ENCODE data around the gene FAM170B.

The FAM170B gene

DNA sequence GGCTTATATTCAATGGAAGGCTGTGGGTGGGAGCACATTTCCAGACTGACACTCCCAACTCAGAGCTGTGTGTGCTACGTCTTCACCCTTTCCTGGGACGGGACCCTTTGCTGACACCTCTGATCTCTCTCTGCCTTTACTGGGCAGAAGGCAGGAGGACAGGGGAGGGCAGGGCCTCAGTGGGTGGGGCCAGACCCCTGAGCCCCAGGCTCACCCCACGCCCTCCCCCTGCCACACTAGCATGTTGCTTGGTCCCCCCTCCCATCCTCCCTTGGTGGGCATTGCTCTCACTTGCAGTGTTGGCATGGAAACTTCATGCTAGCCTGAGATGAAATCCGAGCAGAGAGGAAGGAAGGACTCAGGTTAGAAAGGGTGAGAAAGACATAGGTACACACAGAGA is 36.0 kb upstream of the FAM170B start:
- DNase-seq (ENCODE audit: low read depth) = no peak

DNA sequence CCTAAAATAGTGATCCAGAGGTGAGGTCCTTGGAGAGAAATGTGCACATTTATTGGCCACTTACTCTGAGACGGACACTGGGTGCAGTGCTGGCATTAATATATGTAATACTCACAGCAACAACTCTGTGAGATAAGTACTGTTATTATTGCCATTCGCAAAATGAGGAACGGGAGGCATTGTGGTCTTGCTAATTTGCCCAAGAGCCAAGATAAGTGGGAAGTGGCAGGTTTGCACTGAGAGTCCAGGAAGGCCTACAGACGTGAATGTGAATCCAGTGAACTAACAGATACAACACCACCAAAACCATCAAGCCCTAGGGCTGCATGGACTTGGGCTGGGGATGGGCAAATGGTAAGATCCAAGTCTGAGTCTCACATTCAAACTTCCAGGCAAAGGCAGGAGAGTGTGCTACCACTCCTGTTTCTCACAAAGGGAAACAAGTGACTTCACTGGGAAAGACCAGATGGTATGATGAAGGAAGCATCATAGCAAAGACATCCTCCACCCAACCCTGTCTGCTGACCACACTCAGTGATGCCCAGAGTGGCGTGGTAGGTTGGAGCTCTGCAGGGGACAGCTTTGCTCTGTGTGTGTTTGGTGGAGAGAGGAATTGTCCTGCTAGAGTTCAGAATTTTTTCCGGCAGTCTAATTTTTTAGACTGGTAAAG is 35.1 kb upstream of the FAM170B start:
- DNase-seq (ENCODE audit: low read depth) = no peak

DNA sequence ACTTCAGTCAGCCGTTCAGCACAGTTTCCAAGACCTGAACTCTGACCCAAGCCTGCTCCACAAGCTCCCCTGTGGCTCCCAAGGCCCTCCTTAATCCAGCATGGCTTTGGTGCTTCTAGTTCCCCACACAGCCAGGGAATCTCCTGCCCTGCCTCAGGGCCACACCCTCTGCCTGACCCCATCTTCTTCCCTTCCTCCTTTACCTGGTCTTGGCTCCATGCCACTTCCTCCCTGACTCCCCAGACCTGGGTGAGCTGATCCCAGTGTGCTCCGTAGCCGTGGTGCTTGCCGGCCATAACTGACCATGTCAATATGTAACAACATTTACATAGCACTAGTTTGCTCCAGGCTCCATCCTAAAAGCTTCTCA is 34.3 kb upstream of the FAM170B start:
- DNase-seq (ENCODE audit: low read depth) = no peak

DNA sequence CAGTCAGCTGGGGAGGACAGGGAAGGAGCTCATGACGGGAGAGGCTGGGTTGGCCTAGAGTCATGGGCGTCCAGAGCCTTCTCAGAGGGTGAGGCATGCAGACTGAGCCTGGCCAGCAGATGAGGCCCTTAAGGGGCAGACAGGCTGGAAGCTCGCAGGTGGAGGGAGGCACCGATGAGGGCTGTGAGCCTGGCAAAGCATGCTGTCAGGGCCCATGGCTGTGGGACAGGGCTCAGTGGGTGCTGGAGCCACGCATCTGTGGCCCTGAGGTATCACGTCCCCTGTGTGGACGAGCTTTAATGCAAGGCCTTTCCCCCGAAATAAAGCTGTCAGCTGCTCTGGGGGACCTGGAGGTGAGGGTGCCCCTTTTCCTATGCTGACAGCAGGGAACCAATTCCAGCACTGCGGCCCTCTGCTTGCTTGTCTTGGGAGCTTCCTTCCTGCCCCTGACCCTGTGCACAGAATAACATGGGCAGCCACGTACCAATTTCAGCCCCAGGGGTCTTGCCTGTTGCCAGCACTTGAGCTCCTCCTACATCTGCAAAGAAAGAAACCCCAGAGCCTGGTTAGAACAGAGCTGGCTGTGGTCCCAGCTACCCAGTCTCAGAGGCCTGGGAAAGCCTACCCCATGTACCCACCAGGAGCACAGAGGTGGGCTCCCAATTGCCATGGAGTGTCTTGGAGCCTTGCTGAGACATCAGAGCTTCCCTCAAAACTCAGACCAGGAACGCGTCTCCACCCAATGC is 33.8 kb upstream of the FAM170B start:
- no peak for DNase-seq (ENCODE audit: low read depth)

DNA sequence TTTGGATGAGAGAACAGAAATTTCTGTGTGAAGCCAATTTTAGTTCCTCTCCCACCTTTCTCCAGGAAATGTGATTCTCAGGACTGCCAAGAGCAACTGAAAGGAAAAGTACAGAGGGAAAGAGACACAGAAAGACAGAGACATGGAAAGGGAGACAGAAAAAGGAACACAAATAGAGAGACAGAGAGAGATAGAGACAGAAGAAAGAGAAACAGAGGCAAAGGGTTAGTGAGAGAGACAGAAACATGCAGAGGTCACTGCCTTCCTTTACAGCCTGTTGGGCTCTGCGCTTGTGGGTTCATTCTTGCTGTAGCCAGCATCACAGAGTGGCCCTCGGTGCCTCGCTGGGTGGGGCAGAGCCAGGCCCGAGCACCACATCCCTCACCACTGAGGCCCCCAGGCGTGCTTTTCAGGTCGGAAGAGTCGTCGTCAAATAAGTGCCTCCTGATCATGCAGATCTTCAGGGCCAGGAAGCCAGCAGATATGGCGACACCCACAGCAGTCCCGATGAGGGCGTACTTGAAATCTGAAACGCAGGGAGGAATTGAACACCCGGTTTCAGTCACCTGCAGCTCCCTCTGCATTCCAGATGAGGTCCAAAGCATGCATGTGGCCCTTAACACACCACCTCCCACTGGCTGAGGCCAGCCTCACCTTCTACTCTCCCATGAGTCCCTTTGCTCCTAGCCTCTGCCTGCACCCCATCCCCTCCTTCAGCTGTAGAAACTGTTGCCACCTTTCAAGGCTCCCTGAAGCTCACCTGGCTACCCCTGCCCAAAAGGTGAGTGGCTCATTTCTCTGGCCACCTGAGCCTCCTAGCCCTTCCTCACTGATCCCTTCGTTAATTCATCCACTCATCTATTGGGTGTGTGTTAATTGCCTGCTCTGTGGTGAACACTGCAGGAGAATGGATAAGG is 32.9 kb upstream of the FAM170B start:
- no peak for DNase-seq (ENCODE audit: low read depth)

DNA sequence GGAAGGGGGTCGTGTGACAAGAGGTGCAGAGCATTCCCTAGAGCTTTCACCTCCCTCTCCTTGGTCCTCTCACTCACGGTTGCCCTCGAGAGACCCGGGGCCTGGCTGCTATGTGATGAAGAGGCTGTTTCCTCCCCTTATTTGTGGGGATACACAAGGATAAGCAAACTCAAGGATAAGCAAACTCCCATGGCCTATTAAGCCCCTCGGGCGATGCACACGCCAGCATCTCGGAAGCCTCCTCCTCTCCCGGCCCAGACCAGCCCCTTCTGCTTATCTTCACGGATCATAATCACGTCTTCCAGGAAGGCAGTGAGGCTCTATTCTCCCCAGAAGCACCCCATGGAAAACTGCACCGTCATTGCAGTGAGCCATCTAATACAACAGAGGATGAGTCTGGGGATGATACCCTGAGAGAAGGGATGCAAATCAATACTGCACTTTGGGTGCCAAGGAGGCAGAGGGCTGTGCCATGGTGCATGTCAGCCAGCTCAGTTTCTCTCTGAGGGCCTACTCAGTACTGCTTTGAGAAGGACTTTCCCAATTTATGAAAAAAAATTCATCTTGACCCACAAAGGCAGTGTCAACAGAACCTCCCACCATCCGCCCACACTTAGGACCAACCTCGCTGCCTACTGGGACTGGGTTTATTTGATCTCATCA is 32.1 kb upstream of the FAM170B start:
- DNase-seq (ENCODE audit: low read depth) = no peak

DNA sequence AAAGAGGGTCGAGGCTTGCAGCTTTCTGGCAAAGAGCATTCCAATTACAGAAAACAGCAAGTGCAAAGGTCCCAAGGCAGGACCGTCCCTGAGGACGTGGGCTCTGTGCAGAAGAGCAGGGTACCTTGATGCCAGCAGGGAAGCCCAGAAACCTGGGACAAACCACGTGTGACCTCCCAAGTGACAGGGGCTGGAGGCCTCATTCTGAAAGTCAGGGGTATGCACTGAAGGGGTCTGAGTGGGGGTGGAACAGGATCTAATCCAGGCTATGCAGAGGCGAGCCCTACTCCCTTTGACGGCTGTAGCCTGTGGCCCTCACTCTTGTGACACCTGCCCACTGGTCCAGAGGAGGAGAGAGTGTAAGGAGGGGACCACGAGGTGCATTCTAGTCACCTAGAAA is 31.4 kb upstream of the FAM170B start:
- DNase-seq (ENCODE audit: low read depth) = no peak

DNA sequence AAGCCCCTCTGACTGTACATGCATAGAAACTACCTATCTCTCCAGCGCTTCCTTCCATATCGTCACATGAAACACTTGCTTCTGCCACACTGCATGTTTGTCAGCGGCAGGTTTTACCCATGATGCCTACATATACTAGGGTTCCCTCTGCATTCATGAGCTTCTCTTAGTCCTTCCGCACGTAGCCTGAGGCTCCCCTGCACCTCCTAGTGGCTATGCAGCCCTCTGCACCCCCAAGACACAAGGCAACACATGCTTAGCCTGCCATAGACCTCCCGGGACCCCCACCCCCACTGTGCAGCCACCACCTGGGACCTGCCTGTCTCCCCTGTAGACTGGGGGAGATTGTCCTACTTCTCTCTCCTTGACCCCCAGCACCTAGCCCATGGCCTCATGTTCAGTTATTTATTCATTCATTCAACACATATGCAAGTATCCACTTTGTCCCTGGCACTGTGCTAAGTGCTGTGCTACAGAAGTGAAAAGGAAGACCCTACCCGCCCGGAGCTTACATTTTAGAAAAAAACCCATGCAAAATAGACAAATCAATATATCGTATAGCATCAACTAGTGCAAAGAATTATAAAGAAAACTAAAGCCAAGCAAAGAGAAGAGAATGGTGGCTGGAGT is 30.9 kb upstream of the FAM170B start:
- DNase-seq (ENCODE audit: low read depth) = peak; percentile 25

DNA sequence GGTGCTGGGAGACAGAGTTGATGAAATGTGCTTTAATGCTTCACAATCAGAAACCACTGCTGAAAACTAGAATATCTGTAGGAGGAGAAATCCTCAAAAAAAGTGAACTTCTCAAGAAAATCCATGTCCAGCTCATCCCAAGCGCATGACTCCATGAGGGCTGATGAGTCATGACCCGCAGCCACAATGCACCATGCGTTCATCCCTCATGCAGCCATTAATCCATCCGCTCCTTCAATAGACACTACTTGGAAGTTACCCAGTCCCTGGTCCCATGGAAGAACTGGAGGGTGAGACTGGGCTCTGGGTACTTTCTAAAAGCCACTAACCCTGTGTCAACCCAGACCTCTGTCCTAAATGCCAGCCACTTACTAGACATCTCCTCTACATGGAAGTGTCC is 29.9 kb upstream of the FAM170B start:
- DNase-seq (ENCODE audit: low read depth) = no peak

DNA sequence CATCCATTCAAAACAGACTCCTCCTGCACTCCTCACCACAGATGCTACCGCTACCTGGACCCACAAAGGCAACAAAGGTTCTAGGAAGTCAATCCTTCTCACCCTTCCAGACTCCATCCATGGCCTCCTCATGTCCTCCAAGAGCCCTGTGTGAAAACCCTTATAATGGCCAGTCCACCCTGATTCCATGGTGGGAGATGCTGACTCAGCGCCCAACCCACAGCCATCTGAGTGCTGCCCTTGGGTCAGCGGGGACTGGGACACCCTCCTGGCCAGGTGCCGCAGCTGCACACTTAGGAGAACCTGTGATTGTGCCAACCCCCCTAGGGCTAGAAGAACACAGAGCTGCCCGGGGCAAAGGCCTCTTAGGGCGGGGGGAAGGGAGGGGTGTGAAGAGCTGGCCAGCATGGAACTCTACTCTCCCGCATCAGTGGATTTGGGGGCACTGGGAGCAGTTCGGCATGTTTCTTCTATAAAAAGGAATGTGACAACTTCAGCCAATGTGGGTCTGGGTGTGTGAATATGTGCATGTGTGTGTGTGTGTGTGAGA is 29.0 kb upstream of the FAM170B start:
- no peak for DNase-seq (ENCODE audit: low read depth)

DNA sequence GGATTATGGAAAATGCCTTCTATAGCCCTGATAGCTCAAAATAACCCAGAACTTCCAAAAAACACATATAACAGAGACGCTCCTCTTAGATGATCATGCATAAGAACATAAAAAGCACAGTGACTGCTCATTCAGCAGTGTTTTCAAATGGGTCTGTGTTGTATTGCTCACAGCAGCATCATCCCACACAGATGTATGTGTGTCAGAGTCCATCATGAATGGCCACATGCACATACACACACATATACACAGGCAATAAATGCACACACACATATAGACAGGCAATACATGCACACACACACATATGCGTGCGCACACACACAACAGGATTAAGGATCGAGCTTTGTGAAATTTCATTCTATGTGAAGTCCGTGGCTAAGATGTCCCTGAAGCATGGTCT is 28.2 kb upstream of the FAM170B start:
- DNase-seq (ENCODE audit: low read depth) = no peak

DNA sequence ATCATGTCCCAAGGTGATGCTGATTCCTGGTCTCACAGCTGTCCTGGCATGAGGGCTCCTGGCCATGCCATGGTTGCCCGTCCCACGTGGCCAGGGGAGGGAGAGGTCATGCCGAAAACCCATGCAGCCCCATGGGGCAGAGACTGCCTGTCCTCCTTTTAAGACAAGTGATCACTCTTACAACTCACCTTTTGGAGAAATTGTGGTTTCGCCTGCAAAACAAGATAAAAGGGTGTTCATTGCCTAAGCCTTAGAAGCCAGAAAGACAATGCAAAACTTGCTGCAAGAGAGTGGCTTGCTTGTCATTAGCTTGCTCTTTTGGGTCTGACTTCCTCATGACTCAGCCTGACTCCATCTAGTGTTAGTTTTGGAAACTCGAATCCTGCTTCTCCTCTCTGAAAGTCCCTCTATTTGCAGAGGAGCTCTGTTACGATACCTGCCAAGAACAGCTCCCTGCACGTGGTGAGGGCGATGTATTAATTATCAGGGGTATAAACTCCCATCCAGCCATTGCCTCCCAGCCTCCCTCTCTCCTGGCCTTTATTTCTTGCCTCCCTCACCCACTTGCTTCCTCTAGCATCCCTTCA is 27.7 kb upstream of the FAM170B start:
- no peak for DNase-seq (ENCODE audit: low read depth)

DNA sequence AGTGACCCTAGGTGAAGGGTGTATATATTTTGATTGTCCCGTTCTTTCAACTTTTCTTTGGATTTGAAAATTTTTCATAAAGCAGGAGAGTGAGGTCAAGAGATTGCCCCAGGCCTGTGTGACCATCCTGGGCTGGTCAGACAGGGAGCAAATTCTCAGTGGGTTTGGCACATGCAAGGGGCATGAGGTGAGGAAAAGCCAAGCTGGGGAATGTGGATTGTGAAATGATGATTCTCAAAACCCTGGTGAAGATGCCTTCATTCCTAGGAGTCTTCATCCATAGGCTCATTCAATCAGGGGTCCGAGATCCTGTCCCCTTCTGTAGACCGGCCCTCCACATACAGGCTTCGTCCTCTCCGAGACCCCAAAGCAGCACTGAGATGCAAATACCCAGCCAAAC is 27.0 kb upstream of the FAM170B start:
- DNase-seq (ENCODE audit: low read depth) = no peak

DNA sequence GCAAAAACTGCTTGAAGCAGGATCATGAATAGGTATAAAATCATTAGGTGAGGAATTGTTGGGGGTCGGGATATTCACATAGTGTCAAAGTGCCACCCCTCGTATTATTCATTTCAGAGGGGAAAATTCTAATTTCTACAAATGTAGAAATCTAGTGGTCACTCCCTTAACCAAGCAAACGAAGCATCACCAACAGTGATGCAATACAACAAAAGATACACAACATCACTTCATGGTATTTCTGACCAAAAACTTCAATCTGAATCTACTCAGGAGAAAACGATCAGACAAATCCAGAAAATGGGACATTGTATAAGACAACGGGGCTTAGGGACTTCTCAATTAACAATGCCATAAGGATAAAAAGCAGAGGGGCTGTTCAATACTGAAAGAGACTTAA is 26.3 kb upstream of the FAM170B start:
- no peak for DNase-seq (ENCODE audit: low read depth)

DNA sequence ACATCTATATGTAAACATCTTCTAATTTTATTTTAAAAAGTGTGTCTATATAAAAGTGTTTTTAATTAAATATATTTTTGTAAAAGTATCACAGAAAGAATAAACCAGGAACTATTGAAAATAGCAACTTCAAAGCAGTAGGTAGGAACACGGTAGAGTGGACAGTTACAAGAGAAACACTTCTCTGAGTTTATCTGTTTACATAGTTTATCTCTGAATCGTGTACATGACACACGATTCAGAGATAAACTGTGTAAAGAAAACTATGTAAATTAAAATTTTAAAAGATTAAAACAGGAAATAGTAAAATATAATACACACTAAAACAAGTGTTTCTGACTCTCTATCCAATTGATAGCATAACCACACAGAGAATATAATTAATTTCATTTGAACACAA is 25.1 kb upstream of the FAM170B start:
- no peak for DNase-seq (ENCODE audit: low read depth)

DNA sequence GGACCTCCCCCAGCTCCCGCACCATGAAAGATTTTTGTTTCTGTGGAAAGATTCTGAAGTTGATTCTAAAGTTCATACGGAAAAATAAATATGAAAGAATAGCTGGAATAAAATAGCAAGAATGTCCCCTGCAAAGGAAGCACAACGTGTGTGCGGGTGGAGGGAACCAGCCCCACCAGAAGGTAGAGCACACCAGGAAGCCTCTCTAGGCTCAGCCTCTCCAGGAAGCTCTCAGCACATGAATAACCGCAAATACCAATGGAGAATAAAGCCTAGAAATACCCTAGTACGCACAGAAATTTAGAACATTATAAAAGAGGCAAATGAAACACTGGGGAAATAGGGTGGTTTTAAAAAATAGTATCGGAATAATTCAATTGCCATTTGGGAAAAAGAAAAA is 24.6 kb upstream of the FAM170B start:
- DNase-seq (ENCODE audit: low read depth) = no peak

DNA sequence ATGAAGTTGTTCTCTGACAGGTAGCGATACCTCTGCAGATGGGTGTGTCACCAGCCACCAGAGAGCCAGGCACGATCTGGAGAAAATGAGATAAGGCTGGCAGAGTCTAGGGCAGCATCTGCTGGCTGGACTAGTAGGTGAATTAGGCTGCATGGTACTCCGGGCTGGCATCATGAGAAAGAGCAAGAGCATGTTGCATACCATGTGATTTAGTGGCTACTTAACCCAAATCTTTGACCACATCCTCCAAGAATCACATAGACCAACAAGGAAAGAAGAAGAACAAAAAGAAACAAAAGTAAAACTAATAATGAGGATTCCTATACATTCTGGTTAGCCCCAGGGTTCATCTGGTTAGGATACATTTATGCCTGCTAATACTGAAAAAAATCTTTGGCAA is 23.4 kb upstream of the FAM170B start:
- DNase-seq (ENCODE audit: low read depth) = no peak

DNA sequence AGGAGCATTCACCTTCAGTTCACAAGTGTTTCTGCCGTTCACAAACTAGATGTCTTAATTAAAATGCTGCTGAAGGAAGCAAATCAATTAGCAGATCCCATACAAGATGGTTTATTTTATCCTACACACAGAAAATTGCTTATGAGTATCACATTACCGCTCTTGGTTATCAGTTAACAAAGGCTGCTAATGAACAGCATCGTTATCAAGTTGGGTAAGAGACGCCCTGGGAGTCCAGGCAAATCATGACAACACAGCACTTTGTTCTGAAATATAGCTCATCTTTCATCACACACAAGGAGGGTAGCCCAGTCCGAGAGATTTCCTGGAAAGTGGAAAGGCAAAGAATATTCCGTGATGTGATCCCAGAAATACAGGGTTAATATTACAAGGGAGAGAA is 20.8 kb upstream of the FAM170B start:
- no peak for DNase-seq (ENCODE audit: low read depth)

DNA sequence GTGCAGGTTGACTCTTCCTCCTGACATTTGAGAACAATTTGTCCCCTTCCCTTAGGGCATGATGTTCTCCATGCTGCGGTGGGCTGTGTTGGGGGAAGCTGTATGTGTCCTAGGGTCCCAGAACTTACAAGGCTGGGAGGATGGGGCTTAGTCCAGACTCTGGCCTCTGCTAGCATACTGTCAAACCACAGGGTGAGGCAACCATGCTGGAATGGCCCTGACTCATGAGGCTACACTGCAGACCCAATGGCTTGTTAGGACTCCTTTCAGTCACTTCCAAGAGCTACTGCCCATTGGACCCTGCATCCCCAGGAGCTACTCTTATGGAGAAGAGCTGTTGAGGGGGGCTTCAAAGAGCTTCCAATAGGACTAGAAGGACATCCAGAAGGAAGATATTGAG is 20.1 kb upstream of the FAM170B start:
- DNase-seq (ENCODE audit: low read depth) = no peak

DNA sequence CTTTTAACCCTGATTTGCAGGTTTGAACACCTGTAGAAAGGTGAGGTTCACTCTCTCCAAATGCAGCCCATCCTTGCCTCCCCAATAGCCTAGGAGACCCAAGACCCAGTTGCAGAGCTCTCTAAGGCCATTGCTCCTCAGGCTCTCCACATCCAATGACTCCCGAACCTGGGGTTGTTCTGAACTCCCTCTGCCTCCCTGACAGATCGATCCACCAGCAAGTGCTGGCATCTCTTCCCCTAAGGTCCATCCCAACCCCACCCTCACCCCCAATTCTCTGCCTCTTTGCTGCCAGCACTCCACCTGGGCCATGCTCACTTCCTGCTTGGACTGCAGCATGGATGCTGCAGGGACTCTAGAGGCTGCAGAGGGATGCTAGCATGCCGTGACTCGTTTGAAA is 19.3 kb upstream of the FAM170B start:
- DNase-seq (ENCODE audit: low read depth) = no peak

DNA sequence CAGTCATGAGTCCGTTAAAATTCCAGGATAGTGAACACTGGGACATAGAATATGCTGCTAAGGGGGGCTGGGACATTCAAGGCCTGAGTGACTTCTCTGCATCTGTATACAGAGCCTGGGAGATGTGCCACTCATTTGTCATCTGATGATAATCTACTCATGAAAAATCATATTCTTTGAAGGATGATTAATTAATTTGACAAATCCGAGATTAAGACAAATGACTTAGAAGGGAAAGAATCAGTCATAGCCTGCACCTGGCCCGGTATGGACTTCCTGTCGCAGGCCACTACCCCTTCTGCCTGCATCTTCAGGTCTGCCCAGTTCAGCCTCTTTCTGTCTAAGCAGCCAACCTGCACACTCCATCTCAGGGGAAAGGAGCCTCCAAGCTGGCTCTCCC is 18.8 kb upstream of the FAM170B start:
- no peak for DNase-seq (ENCODE audit: low read depth)
